ENCODE measurements around the gene GPR108. TPM values are rescaled to one million over a fixed set of nuclear protein-coding genes. Genes with fewer than 3 reads are reported as not detected.
A peak's percentile ranks its signal among the peaks of the same experiment; 100 is the strongest.

The GPR108 gene
- total and polyA plus RNA-seq, 2 of the 13 experiments (the other 11 are each of a cell fraction or from before 2014, with no cell fraction given): 36.4 to 63.0 TPM

- Histone ChIP-seq H3K27ac (ENCODE audit: extremely low read length, insufficient read depth, low read length) (no peak overlapping the region), H3K9ac (ENCODE audit: insufficient read depth, low read depth, low read length) (no peak overlapping the region), H4K20me1 (ENCODE audit: insufficient read depth, low read length) (peaks cover 65% of the 10 kb centered on the region), H3K36me3 (replicated peaks in 1 of 2; ENCODE audit: control insufficient read depth in 1 of 2, insufficient read depth in 2 of 2, low read length in 2 of 2) (peaks cover 44 to 85% of the 10 kb centered on the region in 2 experiments), H3K27me3 (ENCODE audit: control insufficient read depth in 1 of 2, insufficient read depth in 2 of 2, low read length in 2 of 2) (no peaks in the 10 kb centered on the region), H3K9me3 (ENCODE audit: low read length) (no peaks in the 10 kb centered on the region), H2AFZ (ENCODE audit: low read length) (no peak overlapping the region), H3K79me2 (ENCODE audit: insufficient read depth, low read length) (no peaks in the 10 kb centered on the region), H3K4me2 (ENCODE audit: low read depth, low read length) (no peak overlapping the region), H3K4me3 (replicated peaks in 1 of 3; ENCODE audit: insufficient read depth in 1 of 3, low read depth in 2 of 3, low read length in 3 of 3) (no peak overlapping the region), H3K4me1 (ENCODE audit: insufficient read depth, low read length) (no peaks in the 10 kb centered on the region)
- 98% methylated on average over 21 of the region's 25 CpGs for WGBS (ENCODE audit: low lambda C conversion rate)
- intact Hi-C loops (cut with micrococcal nuclease; ENCODE audit: unreplicated experiment) (no loop called here), in situ Hi-C loops (cut with HindIII; ENCODE audit: extremely low pct_ligation_motif_present, low pct_unique_long_range_greater_than_20kb) (no loop called here)
- ChIA-PET POLR2A (interaction anchor here (2.2 kb wide), 1 partner anchor 44 kb away, joined by 4 read pairs; the partner anchor contains the start of gene GPR108), CTCF (ENCODE audit: low intra/inter-chr PET ratio, low total read pairs) (no interaction called here)
- DNase-seq (ENCODE audit: low spot score) (peak; percentile 53), ATAC-seq (peak; percentile 69), FAIRE-seq (peak; percentile 18)
- no TSS peak for BruUV-seq (replicated peaks)
- TF ChIP-seq GLMP (CRISPR knock-in tag; IDR thresholded peaks at IDR 0.05; ENCODE audit: borderline replicate concordance) (no peak), PRPF4 (IDR thresholded peaks at IDR 0.05; ENCODE audit: low read depth, low read length, poor library complexity, severe bottlenecking) (peak; percentile 74), KDM2A (CRISPR knock-in tag; IDR thresholded peaks at IDR 0.05; ENCODE audit: borderline replicate concordance, low read depth) (0 out of 2 replicates have a peak, but pooled peaks have one; percentile 19), ZNF737 (CRISPR knock-in tag; IDR thresholded peaks at IDR 0.05; ENCODE audit: borderline replicate concordance) (no peak), POLR2AphosphoS5 (IDR thresholded peaks at IDR 0.05; ENCODE audit: low read depth, low read length) (peak; percentile 7; the same call in 1 of the 2 replicates), CC2D1A (CRISPR knock-in tag; IDR thresholded peaks at IDR 0.05) (no peak), NAIF1 (CRISPR knock-in tag; IDR thresholded peaks at IDR 0.05; ENCODE audit: borderline replicate concordance) (no peak), ZBTB26 (CRISPR knock-in tag; IDR thresholded peaks at IDR 0.05; ENCODE audit: borderline replicate concordance) (no peak), ZFP90 (CRISPR knock-in tag; IDR thresholded peaks at IDR 0.05; ENCODE audit: borderline replicate concordance) (no peak), ZNF136 (CRISPR knock-in tag; IDR thresholded peaks at IDR 0.05; ENCODE audit: low read depth) (no peak), ZNF674 (CRISPR knock-in tag; IDR thresholded peaks at IDR 0.05; ENCODE audit: low read depth) (no peak), STAG1 (CRISPR knock-in tag; IDR thresholded peaks at IDR 0.05) (no peak), ZBTB1 (CRISPR knock-in tag; IDR thresholded peaks at IDR 0.05; ENCODE audit: borderline replicate concordance) (no peak), ZBTB38 (CRISPR knock-in tag; IDR thresholded peaks at IDR 0.05) (peak; percentile 97), ZNF768 (CRISPR knock-in tag; IDR thresholded peaks at IDR 0.05) (peak; percentile 33; the same call in 1 of the 2 replicates), TFDP2 (CRISPR knock-in tag; IDR thresholded peaks at IDR 0.05) (no peak), FOXM1 (CRISPR knock-in tag; IDR thresholded peaks at IDR 0.05) (no peak), DR1 (CRISPR knock-in tag; IDR thresholded peaks at IDR 0.05) (no peak), ZNF333 (CRISPR knock-in tag; IDR thresholded peaks at IDR 0.05; ENCODE audit: borderline replicate concordance) (no peak), EED (CRISPR knock-in tag; IDR thresholded peaks at IDR 0.05) (no peak), TMF1 (CRISPR knock-in tag; IDR thresholded peaks at IDR 0.05; ENCODE audit: low read depth) (no peak), RBFOX2 (IDR thresholded peaks at IDR 0.05; ENCODE audit: low read depth, low read length) (peak; percentile 83)
These were observed 43.1 kb downstream of the GPR108 start for GRCh38 chr19:6694147-6694815.
